Kidney epithelial cell (primary cell): ENCODE results near the gene CPPED1. TPM values are rescaled to one million over a fixed set of nuclear protein-coding genes. Genes with fewer than 3 reads are reported as not detected.
A peak's percentile ranks its signal among the peaks of the same experiment; 100 is the strongest.

Experiments
- DNase-seq: peaks from one replicate; pipeline ENCODE4 v3.0.0-alpha.2; 2010; ENCODE audit warnings: low read depth
- H3K27me3 ChIP-seq: 2 replicates; pipeline ENCODE4 v1.6.0; 2011; ENCODE audit warnings: low read length; ENCODE audit not compliant: control insufficient read depth, insufficient read depth
- H3K36me3 ChIP-seq: 2 replicates; pipeline ENCODE4 v1.5.1; 2011; ENCODE audit warnings: low read length; ENCODE audit not compliant: control insufficient read depth, insufficient read depth
- H3K4me3 ChIP-seq: 2 replicates; pipeline ENCODE4 v1.5.1; 2011; ENCODE audit warnings: low read depth, mild to moderate bottlenecking, control low read depth, low read length
- total RNA-seq: library from RNA; depleted of rRNA; stranded (reverse); fragments of >200 nt; gene quantifications from 2 replicates; pipeline ENCODE4 v1.2.3, GENCODE V29; 2015
- TF ChIP-seq, protein P1 (sequence below): IDR thresholded peaks from 2 replicates; pipeline ENCODE4 v1.5.1; 2011; ENCODE audit warnings: mild to moderate bottlenecking, moderate library complexity, low read length, control low read depth, inconsistent platforms; ENCODE audit not compliant: insufficient read depth, poor library complexity, severe bottlenecking

CPPED1 gene
- total RNA-seq, 1 donor from 2014 or later = 25.3 TPM

DNA sequence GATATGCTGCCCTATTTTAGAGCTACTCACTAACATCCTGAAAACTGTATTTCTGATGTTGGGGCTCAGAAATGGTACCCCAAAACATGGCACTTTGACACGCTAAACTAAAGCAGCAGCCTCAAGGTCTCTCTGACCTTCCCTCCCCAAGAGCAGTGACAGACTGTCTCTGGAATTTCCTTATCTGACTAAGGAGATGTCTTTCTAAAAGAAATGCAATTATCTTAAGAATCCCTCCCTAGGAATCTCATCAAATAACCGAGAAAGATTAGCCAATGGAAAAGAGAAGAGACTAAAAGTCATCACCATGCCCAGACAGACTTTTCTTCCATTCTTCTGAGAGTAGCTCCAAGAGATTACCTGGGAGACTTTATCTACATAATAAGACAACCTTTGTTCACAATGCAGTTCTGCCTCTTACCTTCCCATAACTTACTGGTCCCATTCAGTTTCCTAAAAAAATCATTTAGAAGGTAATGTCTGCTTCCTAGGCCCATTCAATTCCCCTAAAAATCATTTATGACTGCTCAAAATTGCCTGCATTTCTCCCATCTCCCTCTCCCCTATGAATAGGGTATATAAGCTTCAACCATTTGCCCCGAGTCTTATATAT is 123.9 kb downstream of the CPPED1 start:
- H3K36me3 ChIP-seq = no peaks in the 10 kb centered on the region
- TF ChIP-seq, protein P1, sequence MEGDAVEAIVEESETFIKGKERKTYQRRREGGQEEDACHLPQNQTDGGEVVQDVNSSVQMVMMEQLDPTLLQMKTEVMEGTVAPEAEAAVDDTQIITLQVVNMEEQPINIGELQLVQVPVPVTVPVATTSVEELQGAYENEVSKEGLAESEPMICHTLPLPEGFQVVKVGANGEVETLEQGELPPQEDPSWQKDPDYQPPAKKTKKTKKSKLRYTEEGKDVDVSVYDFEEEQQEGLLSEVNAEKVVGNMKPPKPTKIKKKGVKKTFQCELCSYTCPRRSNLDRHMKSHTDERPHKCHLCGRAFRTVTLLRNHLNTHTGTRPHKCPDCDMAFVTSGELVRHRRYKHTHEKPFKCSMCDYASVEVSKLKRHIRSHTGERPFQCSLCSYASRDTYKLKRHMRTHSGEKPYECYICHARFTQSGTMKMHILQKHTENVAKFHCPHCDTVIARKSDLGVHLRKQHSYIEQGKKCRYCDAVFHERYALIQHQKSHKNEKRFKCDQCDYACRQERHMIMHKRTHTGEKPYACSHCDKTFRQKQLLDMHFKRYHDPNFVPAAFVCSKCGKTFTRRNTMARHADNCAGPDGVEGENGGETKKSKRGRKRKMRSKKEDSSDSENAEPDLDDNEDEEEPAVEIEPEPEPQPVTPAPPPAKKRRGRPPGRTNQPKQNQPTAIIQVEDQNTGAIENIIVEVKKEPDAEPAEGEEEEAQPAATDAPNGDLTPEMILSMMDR = no peak
- H3K4me3 ChIP-seq = no peak overlapping the region
- no peaks in the 10 kb centered on the region for H3K27me3 ChIP-seq
- DNase-seq = no peak

DNA sequence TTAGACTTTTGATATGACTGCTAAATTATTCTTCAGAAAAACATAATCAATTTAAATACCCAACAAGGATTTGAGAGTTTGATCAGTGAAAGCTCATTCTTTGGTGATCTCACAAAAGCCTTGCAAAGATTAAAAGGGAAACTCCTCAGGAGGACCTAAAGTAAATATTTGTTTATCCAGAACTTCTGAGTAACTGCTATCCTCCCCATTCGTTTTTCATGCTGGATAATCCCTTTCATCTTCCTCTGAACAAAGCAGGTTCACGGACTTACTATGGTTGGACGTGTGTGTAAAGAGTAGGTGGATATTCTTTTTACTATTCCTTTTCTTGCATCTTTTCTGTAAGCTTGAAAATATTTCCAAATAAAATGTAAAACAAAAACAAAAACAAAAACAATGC is 124.7 kb downstream of the CPPED1 start:
- TF ChIP-seq, protein P1 = no peak

DNA sequence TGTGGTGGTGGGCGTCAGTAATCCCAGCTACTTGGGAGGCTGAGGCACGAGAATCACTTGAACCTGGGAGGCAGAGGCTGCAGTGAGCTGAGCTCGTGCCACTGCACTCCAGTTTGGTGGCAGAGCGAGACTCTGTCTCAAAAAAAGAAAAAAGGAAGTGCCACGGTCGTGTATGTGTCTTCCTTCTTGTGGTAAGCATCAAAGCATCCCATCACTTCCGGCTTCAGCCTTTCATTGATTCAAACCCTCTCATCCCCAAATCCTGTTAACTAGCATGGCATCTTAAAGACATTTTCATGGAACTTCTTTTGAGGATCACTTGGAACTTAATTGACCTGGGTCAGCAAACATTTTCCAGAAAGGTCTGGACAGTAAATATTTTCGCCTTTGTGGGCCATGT is 126.2 kb downstream of the CPPED1 start:
- DNase-seq = no peak
- no peaks in the 10 kb centered on the region for H3K36me3 ChIP-seq
- H3K4me3 ChIP-seq = no peak overlapping the region
- TF ChIP-seq, protein P1 = no peak
- H3K27me3 ChIP-seq = no peaks in the 10 kb centered on the region

More for the DNA sequence above, 124.7 kb downstream of the CPPED1 start:
- Histone ChIP-seq H3K27me3 (no peaks in the 10 kb centered on the region), H3K4me3 (no peak overlapping the region), H3K36me3 (no peaks in the 10 kb centered on the region)
- no peak for DNase-seq

DNA sequence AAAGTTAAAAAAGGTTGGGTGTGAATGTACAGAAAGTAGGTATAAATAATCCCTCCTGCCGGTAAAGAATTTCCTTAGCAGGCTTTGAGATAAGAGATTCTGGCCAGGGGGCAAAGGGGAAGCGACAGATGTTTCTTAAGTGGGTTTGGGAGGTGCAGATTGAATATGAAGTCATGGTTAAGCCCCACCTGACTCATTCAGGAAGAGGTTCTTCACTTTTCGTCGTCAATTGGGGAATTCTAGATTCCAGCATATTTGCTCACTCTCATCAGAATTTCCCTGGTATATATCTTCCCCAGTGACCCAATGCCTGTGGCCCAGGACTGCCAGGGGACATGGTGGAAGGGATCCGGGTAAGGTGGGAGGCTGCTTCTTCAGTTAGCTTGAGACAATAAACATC is 127.8 kb downstream of the CPPED1 start:
- Histone ChIP-seq H3K4me3 (no peak overlapping the region), H3K27me3 (no peaks in the 10 kb centered on the region), H3K36me3 (no peaks in the 10 kb centered on the region)
- TF ChIP-seq, protein P1 = no peak
- peak; percentile 34 for DNase-seq

DNA sequence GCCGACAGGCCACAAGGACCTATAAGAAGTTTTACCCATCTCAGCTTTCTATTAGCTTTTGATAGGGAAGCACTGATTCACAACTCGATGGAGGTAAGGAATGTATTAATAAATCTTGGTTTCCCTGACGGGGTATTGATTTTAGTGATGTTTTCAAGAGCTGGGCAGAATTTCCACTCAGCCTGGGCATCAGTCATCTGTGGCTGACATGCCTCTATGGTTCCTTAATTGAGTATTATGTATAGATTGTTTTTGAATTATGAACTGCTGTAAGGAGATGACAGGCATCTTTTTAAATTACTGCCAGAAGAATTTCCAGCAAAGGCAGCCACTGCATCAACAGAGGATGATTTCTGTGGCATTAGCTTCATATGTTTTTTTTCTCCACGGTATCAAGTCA is 128.6 kb downstream of the CPPED1 start:
- H3K27me3 ChIP-seq = no peaks in the 10 kb centered on the region
- H3K4me3 ChIP-seq = no peak overlapping the region
- H3K36me3 ChIP-seq = no peaks in the 10 kb centered on the region
- DNase-seq = no peak
- TF ChIP-seq, protein P1 = no peak

DNA sequence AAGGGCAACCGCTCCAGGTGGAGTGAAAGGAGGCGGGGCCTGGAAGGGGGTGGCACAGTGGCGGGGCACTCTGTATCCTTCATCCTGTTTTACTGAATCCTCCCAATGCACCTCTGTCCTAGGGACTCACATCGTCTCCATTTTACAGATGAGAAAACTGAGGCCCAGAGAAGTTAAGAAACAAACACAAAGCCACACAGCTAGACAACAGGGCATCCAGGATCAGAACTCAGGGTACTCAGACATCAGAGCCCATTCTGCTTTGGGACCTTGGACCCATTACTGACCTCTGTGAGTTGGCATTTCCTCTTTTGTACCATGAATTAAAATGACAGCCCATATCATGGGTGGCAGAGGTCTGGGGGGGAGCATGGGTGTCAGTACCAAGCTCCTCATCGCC is 129.2 kb downstream of the CPPED1 start:
- TF ChIP-seq, protein P1 = no peak
- DNase-seq = no peak
- Histone ChIP-seq H3K27me3 (no peaks in the 10 kb centered on the region), H3K4me3 (no peak overlapping the region), H3K36me3 (no peaks in the 10 kb centered on the region)
